K562 (cell line): ENCODE data around the gene ASB2. TPM values are rescaled to one million over a fixed set of nuclear protein-coding genes. Genes with fewer than 3 reads are reported as not detected.

Source experiments
- BHLHE40 ChIP-seq: IDR thresholded peaks from 2 replicates; pipeline ENCODE4 v1.6.1; 2011; ENCODE audit warnings: low read length, improper control_type of control experiment
- FIP1L1 ChIP-seq: fragments of 200-400 bp; formaldehyde crosslinking; IDR thresholded peaks from 2 replicates; pipeline ENCODE4 v1.6.1; 2018; ENCODE audit warnings: mild to moderate bottlenecking, low read depth, low read length; ENCODE audit not compliant: poor library complexity, severe bottlenecking
- FOS ChIP-seq: IDR thresholded peaks from 3 replicates; pipeline ENCODE4 v1.6.1; 2011; ENCODE audit not compliant: insufficient read length; ENCODE audit errors: extremely low read depth
- GABPA ChIP-seq: fragments of 200-800 bp; sonication (Bioruptor generic); conservative IDR thresholded peaks from 2 replicates; pipeline ENCODE4 v1.6.1; 2016; ENCODE audit warnings: low read depth, missing genetic modification characterization, missing compliant biosample characterization
- KDM4B ChIP-seq, 2 experiments: fragments of 450-650 bp in 1 of 2; sonication (generic) in 1 of 2; IDR thresholded peaks; 2 replicates each; pipeline ENCODE4 v1.6.1; 2016 to 2017; ENCODE audit warnings: borderline replicate concordance in 2 of 2, antibody characterized with exemption in 1 of 2, low read depth in 1 of 2, mild to moderate bottlenecking in 1 of 2
- MEF2A ChIP-seq: IDR thresholded peaks from 2 replicates; pipeline ENCODE4 v1.6.1; 2011; ENCODE audit warnings: low read depth, mild to moderate bottlenecking, low read length, moderate library complexity; ENCODE audit not compliant: control insufficient read depth
- NR1H2 ChIP-seq: sonication (generic); formaldehyde crosslinking; IDR thresholded peaks from 2 replicates; pipeline ENCODE4 v1.4.0; 2020; ENCODE audit warnings: mild to moderate bottlenecking, missing genetic modification reagents
- NR2C2 ChIP-seq, 2 experiments: fragments of 200-800 bp in 1 of 2; sonication (Bioruptor generic) in 1 of 2; sonication (generic) in 1 of 2; formaldehyde crosslinking in 1 of 2; IDR thresholded peaks; 2 replicates each; pipeline versions ENCODE4 v1.6.1 to v1.8.0; 2016 to 2022; ENCODE audit warnings: mild to moderate bottlenecking in 1 of 2, missing compliant biosample characterization in 1 of 2, missing genetic modification characterization in 1 of 2, missing genetic modification reagents in 1 of 2
- RBM15 ChIP-seq: fragments of 200-400 bp; formaldehyde crosslinking; IDR thresholded peaks from 2 replicates; pipeline ENCODE4 v1.6.1; 2018; ENCODE audit warnings: mild to moderate bottlenecking, low read length, moderate library complexity; ENCODE audit not compliant: insufficient read depth
- SPI1 ChIP-seq: IDR thresholded peaks from 2 replicates; pipeline ENCODE4 v1.6.1; 2011; ENCODE audit warnings: low read depth, low read length, control low read depth, borderline replicate concordance
- ZEB2 ChIP-seq: fragments of 450-650 bp; IDR thresholded peaks from 2 replicates; pipeline ENCODE4 v1.6.1; 2016
- ZNF121 ChIP-seq: sonication (generic); formaldehyde crosslinking; conservative IDR thresholded peaks from 2 replicates; pipeline ENCODE4 v1.8.0; 2022; ENCODE audit warnings: missing genetic modification reagents
- ZNF431 ChIP-seq: sonication (generic); formaldehyde crosslinking; IDR thresholded peaks from 2 replicates; pipeline ENCODE4 v1.8.0; 2022; ENCODE audit warnings: mild to moderate bottlenecking, missing genetic modification reagents
- polyA plus RNA-seq, 8 experiments: library from polyadenylated mRNA; depleted of rRNA in 4 of 8; stranded (reverse) in 5 of 8; unstranded in 3 of 8; fragments of >200 nt; fragmentation: Nextera tagmentation in 2 of 8; fragmentation: Illumina TruSeq in 1 of 8; extraction: Ambion mirVana in 2 of 8; extraction: Trizol in 1 of 8; gene quantifications; 2 replicates each; pipeline versions ENCODE4 v1.2.1 to v1.2.3, GENCODE V29; 2011 to 2014; ENCODE audit warnings: inconsistent platforms in 1 of 8, missing spikeins in 1 of 8
- total RNA-seq, 7 experiments: library from RNA; depleted of rRNA in 6 of 7; stranded (reverse); fragments of >200 nt in 6 of 7; fragmentation: Illumina TruSeq in 2 of 7; extraction: Trizol in 2 of 7; gene quantifications; 2 replicates each; pipeline versions ENCODE4 v1.2.1 to v1.2.3, GENCODE V29; 2011 to 2021; ENCODE audit warnings: low replicate concordance in 1 of 7

The ASB2 gene
- total and polyA plus RNA-seq, 9 of the 15 experiments (the other 6 are each of a cell fraction or from before 2014, with no cell fraction given): not detected

DNA sequence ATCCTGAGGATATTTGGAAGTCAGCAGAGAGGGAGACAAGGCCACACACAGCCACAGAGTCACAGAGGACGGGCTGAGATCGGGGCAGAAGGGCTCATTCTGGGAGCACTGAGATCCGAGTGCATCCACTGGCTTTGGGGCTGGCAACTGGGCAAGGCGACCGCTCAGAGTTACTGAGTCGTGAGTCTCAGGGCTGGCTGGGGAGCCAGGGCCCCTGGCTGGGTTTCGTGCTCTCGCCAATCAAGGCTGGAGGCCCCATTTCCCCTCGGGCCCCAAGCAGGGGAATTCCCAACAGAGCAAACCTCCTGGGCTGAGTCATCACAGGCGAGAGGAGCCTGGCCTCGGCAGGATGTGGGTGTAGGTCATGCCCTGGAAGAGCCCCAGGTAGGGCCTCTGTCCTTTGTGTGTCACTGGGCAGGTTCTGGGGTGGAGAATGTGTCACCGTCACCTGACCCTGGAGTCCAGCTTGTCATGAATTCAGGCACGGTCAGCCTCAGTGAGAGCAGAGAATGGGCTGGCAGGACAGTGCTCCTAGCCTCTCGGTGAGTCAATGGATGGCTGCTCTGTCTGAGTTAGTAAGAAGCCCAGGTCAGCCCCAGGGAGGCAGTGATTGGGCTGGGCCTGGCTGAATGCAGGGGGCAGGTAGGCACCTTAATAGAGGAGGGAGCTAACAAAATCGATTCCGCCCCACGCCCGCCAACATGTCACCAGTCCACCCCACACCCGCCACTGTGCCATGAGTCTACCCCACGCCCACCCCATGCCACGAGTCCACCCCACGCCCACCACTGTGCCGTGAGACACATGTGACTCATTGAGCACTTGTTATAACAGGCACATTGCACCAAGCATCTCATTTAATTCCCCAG is 16.9 kb downstream of the ASB2 start (continued):
- TF ChIP-seq NR2C2 (CRISPR knock-in tag; IDR thresholded peaks at IDR 0.05): no peak
- TF ChIP-seq NR2C2 (tag; IDR thresholded peaks at IDR 0.05): peak; percentile 80; the same call in 1 of the 2 replicates
- no peak for TF ChIP-seq RBM15
- TF ChIP-seq FIP1L1: no peak
- no peak for TF ChIP-seq KDM4B (IDR thresholded peaks at IDR 0.05; ENCODE audit: borderline replicate concordance in 2 of 2, low read depth in 1 of 2)
- TF ChIP-seq FOS: peak; percentile 3
- no peak for TF ChIP-seq ZNF121 (CRISPR knock-in tag)
- TF ChIP-seq GABPA (tag): peak; percentile 28; the same call in 1 of the 2 replicates
- no peak for TF ChIP-seq NR1H2 (CRISPR knock-in tag)
- TF ChIP-seq BHLHE40: peak; percentile 42; the same call in 1 of the 2 replicates
- TF ChIP-seq MEF2A: no peak
- TF ChIP-seq ZNF431 (CRISPR knock-in tag): no peak
- TF ChIP-seq ZEB2: peak; percentile 51; the same call in 1 of the 2 replicates
- TF ChIP-seq SPI1: no peak
